MM.1S (cell line): Measurements from ENCODE around the gene SH2D4B.

Experiments used
- DNase-seq: peaks from one replicate; pipeline ENCODE4 v3.0.0-alpha.2; 2015
- H2AFZ ChIP-seq: fragments of 300-600 bp; sonication (generic); 2 replicates; pipeline ENCODE4 v1.6.0; 2016; ENCODE audit warnings: antibody characterized with exemption, low read length
- H3F3A ChIP-seq: fragments of 300-600 bp; sonication (generic); 2 replicates; pipeline ENCODE4 v1.6.1; 2016; ENCODE audit warnings: mild to moderate bottlenecking, antibody characterized with exemption, low read length, moderate library complexity, mixed read lengths; ENCODE audit not compliant: insufficient read depth
- H3K27ac ChIP-seq: fragments of 300-600 bp; sonication (generic); 2 replicates; pipeline ENCODE4 v1.5.1; 2016; ENCODE audit warnings: mild to moderate bottlenecking, low read length
- H3K27me3 ChIP-seq: fragments of 300-600 bp; sonication (generic); replicated peaks from 2 replicates; pipeline ENCODE4 v1.6.0; 2016; ENCODE audit warnings: low read length; ENCODE audit not compliant: insufficient read depth
- H3K36me3 ChIP-seq: fragments of 300-600 bp; sonication (generic); replicated peaks from 2 replicates; pipeline ENCODE4 v1.6.1; 2016; ENCODE audit warnings: mild to moderate bottlenecking, low read length, mixed read lengths; ENCODE audit not compliant: insufficient read depth
- H3K4me1 ChIP-seq: fragments of 300-600 bp; sonication (generic); 2 replicates; pipeline ENCODE4 v1.6.1; 2016; ENCODE audit warnings: low read length, mixed read lengths
- H3K4me2 ChIP-seq: fragments of 300-600 bp; sonication (generic); 2 replicates; pipeline ENCODE4 v1.6.0; 2016; ENCODE audit warnings: low read depth, low read length
- H3K4me3 ChIP-seq: fragments of 300-600 bp; sonication (generic); 2 replicates; pipeline ENCODE4 v1.5.1; 2016; ENCODE audit warnings: low read length, mixed read lengths
- H3K79me2 ChIP-seq: fragments of 300-600 bp; sonication (generic); 2 replicates; pipeline ENCODE4 v1.6.1; 2016; ENCODE audit warnings: mixed run types, low read length, mixed read lengths
- H3K9ac ChIP-seq: fragments of 300-600 bp; sonication (generic); 2 replicates; pipeline ENCODE4 v1.6.1; 2016; ENCODE audit warnings: low read length, mixed read lengths
- H3K9me2 ChIP-seq: fragments of 300-600 bp; sonication (generic); replicated peaks from 2 replicates; pipeline ENCODE4 v1.6.1; 2016; ENCODE audit warnings: mild to moderate bottlenecking, low read length, mixed read lengths; ENCODE audit not compliant: insufficient read depth
- H3K9me3 ChIP-seq: fragments of 300-600 bp; sonication (generic); replicated peaks from 2 replicates; pipeline ENCODE4 v1.6.1; 2016; ENCODE audit warnings: mild to moderate bottlenecking, low read length, mixed read lengths; ENCODE audit not compliant: insufficient read depth
- H4K20me1 ChIP-seq: fragments of 300-600 bp; sonication (generic); 2 replicates; pipeline ENCODE4 v1.6.1; 2016; ENCODE audit warnings: mild to moderate bottlenecking, low read length, moderate library complexity, mixed read lengths; ENCODE audit not compliant: insufficient read depth
- EZH2 ChIP-seq: fragments of 300-600 bp; sonication (generic); optimal IDR thresholded peaks from 2 replicates; pipeline ENCODE3; 2017; ENCODE audit warnings: low read depth, mild to moderate bottlenecking, antibody characterized with exemption, low read length, mixed read lengths
- EZH2phosphoT487 ChIP-seq: fragments of 300-600 bp; sonication (generic); IDR thresholded peaks from 2 replicates; pipeline ENCODE4 v1.6.1; 2018; ENCODE audit warnings: antibody characterized with exemption, low read length
- TF ChIP-seq, protein P1 (sequence below): fragments of 300-600 bp; sonication (generic); IDR thresholded peaks from 2 replicates; pipeline ENCODE4 v1.5.1; 2016; ENCODE audit warnings: antibody characterized with exemption, low read length, mixed read lengths

Gene SH2D4B

DNA sequence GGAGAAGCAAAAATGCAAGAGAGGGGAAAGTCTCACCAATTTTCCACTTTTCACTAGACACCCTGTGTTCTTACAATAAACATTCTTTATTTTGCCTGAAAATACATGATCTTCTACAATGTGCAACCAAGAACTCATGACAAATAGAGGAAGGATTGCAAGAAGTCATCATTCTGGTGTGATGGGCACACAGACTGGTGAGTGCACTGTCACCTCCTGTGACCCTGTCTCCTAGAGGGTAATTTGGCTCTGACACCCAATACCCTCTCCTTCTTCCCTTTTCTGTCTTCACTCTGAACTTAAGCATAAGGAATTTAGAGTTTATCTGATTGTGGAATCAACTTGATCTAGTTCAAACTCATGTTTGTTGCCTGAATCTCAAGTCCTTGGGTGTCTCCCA lies 153.7 kb downstream of the SH2D4B start:
- H3K9me3 ChIP-seq, result no peaks in the 10 kb centered on the region
- TF ChIP-seq, protein P1, sequence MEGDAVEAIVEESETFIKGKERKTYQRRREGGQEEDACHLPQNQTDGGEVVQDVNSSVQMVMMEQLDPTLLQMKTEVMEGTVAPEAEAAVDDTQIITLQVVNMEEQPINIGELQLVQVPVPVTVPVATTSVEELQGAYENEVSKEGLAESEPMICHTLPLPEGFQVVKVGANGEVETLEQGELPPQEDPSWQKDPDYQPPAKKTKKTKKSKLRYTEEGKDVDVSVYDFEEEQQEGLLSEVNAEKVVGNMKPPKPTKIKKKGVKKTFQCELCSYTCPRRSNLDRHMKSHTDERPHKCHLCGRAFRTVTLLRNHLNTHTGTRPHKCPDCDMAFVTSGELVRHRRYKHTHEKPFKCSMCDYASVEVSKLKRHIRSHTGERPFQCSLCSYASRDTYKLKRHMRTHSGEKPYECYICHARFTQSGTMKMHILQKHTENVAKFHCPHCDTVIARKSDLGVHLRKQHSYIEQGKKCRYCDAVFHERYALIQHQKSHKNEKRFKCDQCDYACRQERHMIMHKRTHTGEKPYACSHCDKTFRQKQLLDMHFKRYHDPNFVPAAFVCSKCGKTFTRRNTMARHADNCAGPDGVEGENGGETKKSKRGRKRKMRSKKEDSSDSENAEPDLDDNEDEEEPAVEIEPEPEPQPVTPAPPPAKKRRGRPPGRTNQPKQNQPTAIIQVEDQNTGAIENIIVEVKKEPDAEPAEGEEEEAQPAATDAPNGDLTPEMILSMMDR, result no peak
- TF ChIP-seq EZH2 (no peak), EZH2phosphoT487 (no peak)
- no peaks in the 10 kb centered on the region for H3F3A ChIP-seq
- H3K79me2 ChIP-seq, result no peaks in the 10 kb centered on the region
- no peak for DNase-seq
- no peaks in the 10 kb centered on the region for H3K36me3 ChIP-seq
- H3K9ac ChIP-seq, result no peak overlapping the region
- no peak overlapping the region for H3K4me2 ChIP-seq
- no peaks in the 10 kb centered on the region for H3K4me1 ChIP-seq
- H3K27me3 ChIP-seq, result no peaks in the 10 kb centered on the region
- no peaks in the 10 kb centered on the region for H4K20me1 ChIP-seq
- H2AFZ ChIP-seq, result no peak overlapping the region
- no peak overlapping the region for H3K27ac ChIP-seq
- no peak overlapping the region for H3K4me3 ChIP-seq
- no peaks in the 10 kb centered on the region for H3K9me2 ChIP-seq

- H3K4me2 ChIP-seq, result no peak overlapping the region
- H3K27me3 ChIP-seq, result no peaks in the 10 kb centered on the region
- H3K79me2 ChIP-seq, result no peaks in the 10 kb centered on the region
- H3K4me3 ChIP-seq, result no peak overlapping the region
- H3F3A ChIP-seq, result no peaks in the 10 kb centered on the region
- H2AFZ ChIP-seq, result no peak overlapping the region
- H3K4me1 ChIP-seq, result no peaks in the 10 kb centered on the region
- no peaks in the 10 kb centered on the region for H3K36me3 ChIP-seq
- H3K9me3 ChIP-seq, result no peaks in the 10 kb centered on the region
- no peak overlapping the region for H3K9ac ChIP-seq
- TF ChIP-seq, protein P1, result no peak
- TF ChIP-seq EZH2 (no peak), EZH2phosphoT487 (no peak)
- no peak for DNase-seq
- H3K9me2 ChIP-seq, result no peaks in the 10 kb centered on the region
- H3K27ac ChIP-seq, result no peak overlapping the region
- no peaks in the 10 kb centered on the region for H4K20me1 ChIP-seq
Observed at GRCh38 chr10:80693565-80693964, 155.9 kb downstream of the SH2D4B start.

- Histone ChIP-seq H3K4me1 (no peaks in the 10 kb centered on the region), H3K27me3 (no peaks in the 10 kb centered on the region), H3K36me3 (no peaks in the 10 kb centered on the region), H3K9me3 (no peaks in the 10 kb centered on the region), H3K9me2 (no peaks in the 10 kb centered on the region), H3K27ac (no peak overlapping the region), H2AFZ (no peak overlapping the region), H3K79me2 (no peaks in the 10 kb centered on the region), H3K9ac (no peak overlapping the region), H3F3A (no peaks in the 10 kb centered on the region), H3K4me2 (no peak overlapping the region), H3K4me3 (no peak overlapping the region), H4K20me1 (no peaks in the 10 kb centered on the region)
- TF ChIP-seq EZH2phosphoT487, result no peak
- TF ChIP-seq, protein P1, result no peak
- TF ChIP-seq EZH2, result no peak
- no peak for DNase-seq
Observed at GRCh38 chr10:80694930-80695329, 157.2 kb downstream of the SH2D4B start.
